ENCODE measurements around the gene NUP107.

NUP107 gene

DNA sequence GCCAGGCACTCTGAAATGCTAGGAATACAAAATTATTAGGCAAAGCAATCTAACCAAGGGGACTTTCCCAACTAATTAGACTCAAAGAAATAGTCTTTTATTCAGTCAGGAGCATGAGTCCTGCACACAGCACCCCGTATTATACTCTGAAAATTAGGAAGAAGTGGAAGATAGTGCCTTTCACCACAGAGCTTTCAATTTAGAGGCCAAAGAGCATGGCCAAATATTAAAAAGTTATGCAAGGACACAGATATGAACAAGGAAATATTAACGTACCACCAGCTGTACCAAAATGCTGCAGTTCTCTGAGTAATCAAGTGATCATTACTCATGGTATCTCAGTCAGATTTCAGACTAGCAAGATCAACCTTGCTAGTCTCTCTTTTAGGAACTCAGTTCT is 98.6 kb downstream of the NUP107 start:
- H3K9me3 ChIP-seq (ENCODE audit: insufficient read depth, low read length), result no peaks in the 10 kb centered on the region
- no peak for DNase-seq (ENCODE audit: low read depth, low spot score)
- H3K4me3 ChIP-seq (ENCODE audit: insufficient read length, low read depth), result no peak overlapping the region
- no peaks in the 10 kb centered on the region for H3K4me1 ChIP-seq (ENCODE audit: insufficient read depth, insufficient read length)
- no peaks in the 10 kb centered on the region for H3K36me3 ChIP-seq (ENCODE audit: insufficient read depth, insufficient read length, low read length)
- no peak for TF ChIP-seq YY1 (IDR thresholded peaks at IDR 0.05; ENCODE audit: insufficient read depth, insufficient read length)
- no peak for TF ChIP-seq SUZ12 (IDR thresholded peaks at IDR 0.05; ENCODE audit: extremely low read depth, insufficient read depth, insufficient read length)
- TF ChIP-seq ZNF274 (IDR thresholded peaks at IDR 0.05; ENCODE audit: low read depth, low read length), result no peak
- no peaks in the 10 kb centered on the region for H3K27me3 ChIP-seq (ENCODE audit: insufficient read depth, insufficient read length)
- H3K9ac ChIP-seq (ENCODE audit: insufficient read length, low read depth), result no peak overlapping the region

DNA sequence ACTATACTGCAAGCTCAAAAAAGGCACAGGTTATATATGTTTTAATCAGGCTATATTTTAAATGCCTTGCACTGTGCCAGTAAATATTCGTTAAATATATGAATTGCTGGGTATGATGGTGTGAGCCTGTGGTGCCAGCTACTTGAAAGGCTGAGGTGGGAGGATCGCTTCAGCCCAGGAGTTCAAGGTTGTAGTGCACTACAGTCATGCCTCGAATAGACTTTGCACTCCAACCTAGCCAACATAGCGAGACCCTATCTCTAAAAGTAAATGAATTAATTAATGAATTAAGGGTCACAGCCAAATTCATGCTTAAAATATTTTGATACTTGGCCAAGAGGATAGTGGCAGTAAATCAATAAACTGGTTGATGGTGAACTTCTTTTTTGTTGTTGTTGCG is 99.0 kb downstream of the NUP107 start:
- no peaks in the 10 kb centered on the region for H3K9me3 ChIP-seq (ENCODE audit: insufficient read depth, low read length)
- H3K9ac ChIP-seq (ENCODE audit: insufficient read length, low read depth), result no peak overlapping the region
- no peaks in the 10 kb centered on the region for H3K27me3 ChIP-seq (ENCODE audit: insufficient read depth, insufficient read length)
- TF ChIP-seq ZNF274 (IDR thresholded peaks at IDR 0.05; ENCODE audit: low read depth, low read length), result no peak
- TF ChIP-seq SUZ12 (IDR thresholded peaks at IDR 0.05; ENCODE audit: extremely low read depth, insufficient read depth, insufficient read length), result no peak
- no peak for TF ChIP-seq YY1 (IDR thresholded peaks at IDR 0.05; ENCODE audit: insufficient read depth, insufficient read length)
- no peak overlapping the region for H3K4me3 ChIP-seq (ENCODE audit: insufficient read length, low read depth)
- H3K4me1 ChIP-seq (ENCODE audit: insufficient read depth, insufficient read length), result no peaks in the 10 kb centered on the region
- DNase-seq (ENCODE audit: low read depth, low spot score), result no peak
- no peaks in the 10 kb centered on the region for H3K36me3 ChIP-seq (ENCODE audit: insufficient read depth, insufficient read length, low read length)

GRCh38 chr12:68786929-68787328 is 100.2 kb downstream of the NUP107 start:
- Histone ChIP-seq H3K9ac (ENCODE audit: insufficient read length, low read depth) (no peak overlapping the region), H3K4me1 (ENCODE audit: insufficient read depth, insufficient read length) (no peaks in the 10 kb centered on the region)
- DNase-seq (ENCODE audit: low read depth, low spot score), result no peak

GRCh38 chr12:68788554-68789143 is 101.9 kb downstream of the NUP107 start:
- H3K4me3 ChIP-seq (ENCODE audit: insufficient read length, low read depth), result no peak overlapping the region
- H3K9ac ChIP-seq (ENCODE audit: insufficient read length, low read depth), result no peak overlapping the region
- H3K4me1 ChIP-seq (ENCODE audit: insufficient read depth, insufficient read length), result no peaks in the 10 kb centered on the region

More at GRCh38 chr12:68786929-68787328, 100.2 kb downstream of the NUP107 start:
- no peaks in the 10 kb centered on the region for H3K9me3 ChIP-seq (ENCODE audit: insufficient read depth, low read length)
- TF ChIP-seq SUZ12 (IDR thresholded peaks at IDR 0.05; ENCODE audit: extremely low read depth, insufficient read depth, insufficient read length) (no peak), YY1 (IDR thresholded peaks at IDR 0.05; ENCODE audit: insufficient read depth, insufficient read length) (no peak), ZNF274 (IDR thresholded peaks at IDR 0.05; ENCODE audit: low read depth, low read length) (no peak)
- no peaks in the 10 kb centered on the region for H3K36me3 ChIP-seq (ENCODE audit: insufficient read depth, insufficient read length, low read length)
- no peak overlapping the region for H3K4me3 ChIP-seq (ENCODE audit: insufficient read length, low read depth)
- H3K27me3 ChIP-seq (ENCODE audit: insufficient read depth, insufficient read length), result no peaks in the 10 kb centered on the region

DNA sequence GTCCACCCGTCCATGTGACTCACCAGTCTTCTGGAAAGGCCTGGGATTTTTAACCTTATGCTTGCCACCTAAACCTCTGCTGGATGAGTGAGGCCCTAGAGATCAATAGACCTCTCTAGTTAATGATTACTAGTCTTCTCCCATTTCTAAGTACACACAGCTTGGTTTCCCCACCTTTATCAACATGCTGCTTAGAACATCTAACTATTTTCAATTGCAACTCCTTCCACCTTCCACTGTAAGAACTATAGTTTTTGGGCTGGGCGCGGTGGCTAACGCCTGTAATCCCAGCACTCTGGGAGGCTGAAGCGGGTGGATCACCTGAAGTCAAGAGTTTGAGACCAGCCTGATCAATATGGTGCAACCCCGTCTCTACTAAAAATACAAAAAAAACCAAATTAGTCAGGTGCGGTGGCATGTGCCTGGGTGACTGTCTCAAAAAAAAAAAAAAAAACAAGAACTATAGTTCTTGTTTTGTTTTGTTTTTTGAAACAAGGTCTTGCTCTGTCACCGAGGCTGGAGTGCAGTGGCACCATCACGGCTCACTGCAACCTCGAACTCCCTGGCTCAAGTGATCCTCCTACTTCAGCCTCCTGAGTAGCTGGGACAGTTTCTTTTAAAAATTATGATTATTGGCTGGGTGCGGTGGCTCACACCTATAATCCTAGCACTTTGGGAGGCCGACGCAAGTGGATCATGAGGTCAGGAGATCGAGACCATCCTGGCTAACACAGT is 102.5 kb downstream of the NUP107 start:
- no peak overlapping the region for H3K4me3 ChIP-seq (ENCODE audit: insufficient read length, low read depth)
- no peaks in the 10 kb centered on the region for H3K36me3 ChIP-seq (ENCODE audit: insufficient read depth, insufficient read length, low read length)
- no peak for DNase-seq (ENCODE audit: low read depth, low spot score)
- no peaks in the 10 kb centered on the region for H3K4me1 ChIP-seq (ENCODE audit: insufficient read depth, insufficient read length)
- TF ChIP-seq ZNF274 (IDR thresholded peaks at IDR 0.05; ENCODE audit: low read depth, low read length) (no peak), YY1 (IDR thresholded peaks at IDR 0.05; ENCODE audit: insufficient read depth, insufficient read length) (no peak), SUZ12 (IDR thresholded peaks at IDR 0.05; ENCODE audit: extremely low read depth, insufficient read depth, insufficient read length) (no peak)
- no peaks in the 10 kb centered on the region for H3K9me3 ChIP-seq (ENCODE audit: insufficient read depth, low read length)
- H3K9ac ChIP-seq (ENCODE audit: insufficient read length, low read depth), result no peak overlapping the region
- H3K27me3 ChIP-seq (ENCODE audit: insufficient read depth, insufficient read length), result no peaks in the 10 kb centered on the region

More at GRCh38 chr12:68788554-68789143, 101.9 kb downstream of the NUP107 start:
- no peaks in the 10 kb centered on the region for H3K36me3 ChIP-seq (ENCODE audit: insufficient read depth, insufficient read length, low read length)
- TF ChIP-seq SUZ12 (IDR thresholded peaks at IDR 0.05; ENCODE audit: extremely low read depth, insufficient read depth, insufficient read length), result no peak
- TF ChIP-seq YY1 (IDR thresholded peaks at IDR 0.05; ENCODE audit: insufficient read depth, insufficient read length), result no peak
- TF ChIP-seq ZNF274 (IDR thresholded peaks at IDR 0.05; ENCODE audit: low read depth, low read length), result no peak
- no peaks in the 10 kb centered on the region for H3K27me3 ChIP-seq (ENCODE audit: insufficient read depth, insufficient read length)
- no peak for DNase-seq (ENCODE audit: low read depth, low spot score)
- no peaks in the 10 kb centered on the region for H3K9me3 ChIP-seq (ENCODE audit: insufficient read depth, low read length)

DNA sequence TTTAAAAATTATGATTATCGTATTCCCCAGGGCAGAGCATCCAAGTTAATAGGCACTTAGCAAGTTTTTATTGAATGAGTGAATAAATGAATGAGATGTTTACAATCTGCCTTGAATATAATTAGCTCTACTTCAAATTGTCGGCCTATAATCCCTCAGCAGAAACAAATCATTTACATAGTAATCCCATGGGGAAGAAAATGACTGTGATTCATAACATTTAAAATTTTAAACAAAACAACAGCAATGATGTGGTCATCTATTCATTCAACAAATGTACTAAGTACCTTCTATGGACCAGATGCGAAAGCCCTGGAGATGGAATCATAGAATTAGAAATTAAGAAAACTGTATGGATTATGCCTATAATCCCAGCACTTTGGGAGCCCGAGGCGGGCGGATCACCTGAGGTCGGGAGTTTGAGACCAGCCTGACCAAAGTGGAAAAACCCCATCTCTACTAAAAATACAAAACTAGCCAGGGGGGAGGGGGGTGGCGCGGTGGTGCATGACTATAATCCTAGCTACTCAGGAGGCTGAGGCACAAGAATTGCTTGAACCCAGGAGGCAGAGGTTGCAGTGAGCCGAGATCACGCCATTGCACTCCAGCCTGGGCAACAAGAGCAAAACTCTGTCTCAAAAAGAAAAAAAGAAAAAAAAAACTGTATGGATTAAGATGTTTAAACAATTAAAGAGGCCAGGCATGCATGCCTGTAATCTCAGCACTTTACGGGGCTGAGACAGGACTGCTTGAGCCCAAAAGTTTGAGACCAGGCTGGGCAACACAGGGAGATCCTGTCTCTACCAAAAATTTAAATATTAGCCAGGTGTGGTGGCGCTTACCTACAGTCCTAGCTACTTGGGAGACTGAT is 103.5 kb downstream of the NUP107 start:
- H3K4me1 ChIP-seq (ENCODE audit: insufficient read depth, insufficient read length), result no peaks in the 10 kb centered on the region
- H3K27me3 ChIP-seq (ENCODE audit: insufficient read depth, insufficient read length), result no peaks in the 10 kb centered on the region
- H3K36me3 ChIP-seq (ENCODE audit: insufficient read depth, insufficient read length, low read length), result no peaks in the 10 kb centered on the region
- TF ChIP-seq SUZ12 (IDR thresholded peaks at IDR 0.05; ENCODE audit: extremely low read depth, insufficient read depth, insufficient read length) (no peak), YY1 (IDR thresholded peaks at IDR 0.05; ENCODE audit: insufficient read depth, insufficient read length) (no peak), ZNF274 (IDR thresholded peaks at IDR 0.05; ENCODE audit: low read depth, low read length) (no peak)
- DNase-seq (ENCODE audit: low read depth, low spot score), result no peak
- H3K4me3 ChIP-seq (ENCODE audit: insufficient read length, low read depth), result no peak overlapping the region
- H3K9ac ChIP-seq (ENCODE audit: insufficient read length, low read depth), result no peak overlapping the region
- H3K9me3 ChIP-seq (ENCODE audit: insufficient read depth, low read length), result no peaks in the 10 kb centered on the region

DNA sequence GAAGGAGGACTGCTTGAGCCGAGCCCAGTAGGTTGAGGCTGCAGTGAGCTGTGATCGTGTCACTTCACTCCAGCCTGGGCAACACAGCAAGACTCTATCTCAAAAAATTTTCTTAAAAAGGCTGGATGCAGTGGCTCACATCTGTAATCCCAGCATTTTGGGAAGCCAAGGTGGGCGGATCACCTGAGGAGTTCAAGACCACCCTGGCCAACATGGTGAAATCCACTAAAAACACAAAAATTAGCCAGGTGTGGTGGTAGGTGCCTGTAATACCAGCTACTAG is 104.1 kb downstream of the NUP107 start:
- Histone ChIP-seq H3K4me3 (ENCODE audit: insufficient read length, low read depth) (no peak overlapping the region), H3K36me3 (ENCODE audit: insufficient read depth, insufficient read length, low read length) (no peaks in the 10 kb centered on the region), H3K27me3 (ENCODE audit: insufficient read depth, insufficient read length) (no peaks in the 10 kb centered on the region), H3K9me3 (ENCODE audit: insufficient read depth, low read length) (no peaks in the 10 kb centered on the region), H3K4me1 (ENCODE audit: insufficient read depth, insufficient read length) (no peaks in the 10 kb centered on the region), H3K9ac (ENCODE audit: insufficient read length, low read depth) (no peak overlapping the region)
- no peak for TF ChIP-seq ZNF274 (IDR thresholded peaks at IDR 0.05; ENCODE audit: low read depth, low read length)
- TF ChIP-seq YY1 (IDR thresholded peaks at IDR 0.05; ENCODE audit: insufficient read depth, insufficient read length), result no peak
- TF ChIP-seq SUZ12 (IDR thresholded peaks at IDR 0.05; ENCODE audit: extremely low read depth, insufficient read depth, insufficient read length), result no peak
- DNase-seq (ENCODE audit: low read depth, low spot score), result no peak

Measured in NT2/D1 (cell line).